ENCODE data around the gene CACNB4.
"Not testable (repeated sequence)": the region's sequence is repeated elsewhere in the genome, so short reads cannot be mapped to it uniquely, and the experiment has no call there.

Gene CACNB4

DNA sequence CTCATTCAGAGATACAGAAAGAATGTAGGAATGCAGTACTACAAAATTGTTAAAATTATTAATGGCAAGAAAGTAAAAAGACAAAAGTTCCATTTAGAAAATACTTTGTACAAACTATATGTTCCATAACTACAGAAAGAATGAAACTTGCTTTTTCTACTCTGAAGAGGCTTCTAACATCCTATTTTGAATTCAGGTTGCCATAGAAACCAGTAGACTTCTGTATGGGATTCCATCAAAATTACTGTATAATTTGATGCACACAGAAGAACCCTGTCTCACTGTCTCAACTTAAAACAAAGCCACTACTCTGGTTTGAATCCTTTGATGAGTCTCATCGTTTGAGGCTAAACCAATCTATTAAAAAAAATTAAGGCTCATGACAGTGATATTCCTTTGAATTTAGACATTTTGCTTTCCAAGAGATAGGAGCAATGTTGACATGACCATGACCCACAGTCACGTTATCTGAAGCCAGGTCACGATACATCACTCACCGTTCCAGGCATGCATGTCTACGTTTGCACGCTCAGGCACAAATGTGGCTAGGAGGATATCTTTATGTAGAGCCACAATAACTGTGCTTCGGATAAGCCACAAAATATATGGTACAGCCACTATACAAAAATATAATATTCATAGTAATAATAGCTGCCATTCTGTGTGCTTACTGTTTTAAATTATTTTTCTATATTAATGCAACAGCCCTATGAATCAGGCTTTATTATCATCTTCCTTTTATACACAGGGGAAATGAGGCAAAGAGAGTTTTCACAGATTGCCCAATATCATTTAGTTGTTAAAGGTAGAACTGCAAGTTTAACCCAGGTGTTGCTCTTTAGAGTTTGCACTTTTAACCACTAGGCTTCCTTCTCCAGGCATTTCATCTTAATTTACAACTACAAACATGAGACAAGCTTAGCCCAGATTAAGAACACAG lies 82.4 kb downstream of the CACNB4 start:
- no peak for DNase-seq

DNA sequence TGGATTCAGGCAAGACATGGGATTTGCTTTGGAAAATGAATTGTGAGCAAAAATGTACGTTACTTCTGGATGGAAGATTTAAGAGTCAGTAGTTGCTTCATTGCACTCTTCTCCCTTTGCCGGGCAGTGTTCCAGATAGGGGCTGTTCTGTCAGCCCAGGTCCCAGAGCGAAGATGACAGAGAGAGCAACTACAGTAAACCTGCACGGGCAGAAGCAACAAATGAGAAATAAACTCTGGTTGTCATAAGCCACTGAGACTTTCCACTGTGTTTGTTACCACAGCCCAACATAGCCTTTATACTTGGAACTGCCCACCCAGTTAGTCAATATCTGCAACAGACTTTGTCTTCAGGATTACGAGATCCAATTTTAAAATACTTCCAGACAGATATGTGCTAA lies 83.3 kb downstream of the CACNB4 start:
- no peak for DNase-seq

DNA sequence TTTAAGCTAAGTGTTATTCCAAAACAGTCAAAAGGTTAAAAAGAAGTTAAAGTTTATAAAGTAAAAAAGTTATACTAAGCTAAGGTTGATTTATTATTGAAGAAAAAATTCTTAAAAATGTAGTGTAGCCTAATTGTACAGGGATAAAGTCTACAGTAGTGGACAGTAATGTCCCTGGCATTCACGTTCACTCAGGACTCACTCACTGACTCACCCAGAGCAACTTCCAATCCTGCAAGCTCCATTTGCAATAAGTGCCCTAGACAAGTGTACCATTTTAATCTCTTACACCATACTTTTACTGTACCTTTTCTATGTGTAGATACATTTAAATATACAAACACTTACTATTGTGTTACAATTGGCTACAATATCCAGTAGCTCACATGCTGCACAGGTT lies 86.1 kb downstream of the CACNB4 start:
- DNase-seq, result no peak

DNA sequence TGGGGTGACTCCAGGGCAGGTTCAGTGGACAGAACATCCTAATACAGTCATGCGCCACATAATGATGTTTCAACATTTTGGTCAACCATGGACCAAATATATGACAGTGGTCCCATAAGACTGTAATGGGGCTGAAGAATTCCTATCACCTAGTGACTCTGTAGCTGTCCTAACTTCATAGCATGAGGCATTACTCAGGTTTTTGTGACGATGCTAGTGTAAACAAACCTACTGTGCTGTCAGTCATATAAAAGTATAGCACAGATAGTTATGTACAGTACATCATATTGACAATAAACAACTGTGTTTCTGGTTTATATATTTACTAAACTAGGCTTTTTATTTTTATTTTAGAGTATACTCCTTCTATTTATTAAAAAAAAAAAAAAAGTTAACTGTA lies 87.1 kb downstream of the CACNB4 start:
- DNase-seq, result no peak

DNA sequence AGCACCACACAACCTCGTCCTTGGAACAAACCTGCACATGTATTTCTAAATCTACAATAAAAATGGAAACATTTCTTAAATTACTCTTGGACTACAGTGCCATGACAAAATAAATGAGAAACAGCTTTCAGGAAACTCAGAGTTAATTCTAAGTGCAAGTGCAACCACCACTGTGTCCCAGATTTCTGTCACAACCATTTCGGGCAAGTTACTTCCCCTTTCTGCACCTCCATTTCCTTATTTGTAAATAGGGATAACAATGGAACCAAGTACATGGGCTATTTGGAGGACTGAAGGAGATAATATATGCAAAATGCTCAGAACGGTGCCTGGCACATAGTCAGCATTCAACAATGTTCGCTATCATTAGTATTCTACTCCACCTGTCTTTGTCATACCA lies 93.2 kb downstream of the CACNB4 start:
- DNase-seq, result no peak

DNA sequence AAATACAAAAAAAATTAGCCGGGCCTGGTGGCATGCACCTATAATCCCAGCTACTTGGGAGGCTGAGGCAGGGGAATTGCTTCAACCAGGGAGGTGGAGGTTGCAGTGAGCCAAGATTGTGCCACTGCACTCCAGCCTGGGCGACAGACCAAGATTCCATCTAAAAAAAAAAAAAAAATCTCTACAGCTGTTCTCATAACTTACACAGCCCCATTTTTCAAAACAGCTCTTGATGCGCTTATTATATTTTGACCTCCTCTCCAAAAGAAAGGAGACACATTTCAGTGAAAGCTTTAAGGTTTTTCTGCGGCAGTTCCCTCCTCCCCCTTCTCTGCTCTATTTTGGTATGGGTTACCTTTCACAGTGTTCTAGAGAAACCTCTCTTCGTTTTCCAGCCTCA lies 95.6 kb downstream of the CACNB4 start:
- not testable (repeated sequence) for DNase-seq

DNA sequence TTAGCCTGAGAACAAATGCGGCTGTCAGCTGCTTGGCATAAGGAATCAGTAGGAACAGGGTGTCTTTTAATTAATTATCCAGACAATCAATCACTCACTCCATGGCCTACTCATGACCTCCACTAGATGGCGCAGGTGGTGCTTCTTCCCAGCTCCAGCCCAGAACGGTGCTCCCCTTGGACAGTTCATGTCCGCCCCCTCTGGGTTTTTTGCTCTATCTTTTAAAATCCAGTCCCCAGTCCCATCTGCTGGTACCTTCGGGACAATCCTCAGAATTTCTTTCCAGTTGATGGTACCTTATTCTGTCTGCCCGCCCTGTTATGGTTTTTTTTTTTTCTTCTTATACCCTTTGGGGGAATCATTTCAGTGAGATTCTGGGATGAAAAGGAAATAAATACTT lies 99.8 kb downstream of the CACNB4 start:
- DNase-seq, result peak; percentile 65

DNA sequence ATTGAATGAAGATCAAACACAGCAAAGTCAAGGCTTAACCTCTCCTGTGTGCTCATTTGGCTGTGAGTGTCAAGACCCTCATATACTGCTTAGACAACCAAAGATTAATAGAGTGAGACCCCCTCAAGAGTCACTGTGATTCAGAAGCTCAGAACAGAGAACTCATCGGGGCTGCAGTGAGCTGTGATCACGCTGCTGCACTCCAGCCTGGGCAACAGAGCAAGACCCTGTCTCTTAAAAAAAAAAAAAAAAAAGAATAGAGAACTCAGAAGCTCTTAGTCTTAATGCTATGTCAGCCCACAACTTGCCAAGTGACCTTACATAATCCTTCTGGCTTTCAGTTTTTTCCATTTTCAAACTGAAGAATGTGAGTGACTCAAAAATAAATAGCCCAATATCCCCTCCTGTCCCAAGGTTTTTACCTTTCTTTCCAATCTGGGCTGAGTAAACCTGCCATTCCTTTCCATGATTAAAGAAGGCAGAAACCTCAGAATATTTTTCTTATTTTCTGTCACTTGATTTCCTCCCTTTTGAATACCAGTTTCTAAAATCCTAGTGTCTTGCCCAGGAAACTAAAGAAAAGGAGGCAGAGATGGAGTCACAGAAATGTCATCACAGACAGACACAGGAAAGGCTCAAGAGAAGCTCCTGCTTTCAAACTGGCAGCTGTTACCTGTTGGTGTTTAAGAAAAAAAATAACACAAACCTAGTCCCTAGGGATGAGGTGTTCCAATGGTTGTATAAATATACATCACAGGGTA lies 102.4 kb downstream of the CACNB4 start:
- no peak for DNase-seq

DNA sequence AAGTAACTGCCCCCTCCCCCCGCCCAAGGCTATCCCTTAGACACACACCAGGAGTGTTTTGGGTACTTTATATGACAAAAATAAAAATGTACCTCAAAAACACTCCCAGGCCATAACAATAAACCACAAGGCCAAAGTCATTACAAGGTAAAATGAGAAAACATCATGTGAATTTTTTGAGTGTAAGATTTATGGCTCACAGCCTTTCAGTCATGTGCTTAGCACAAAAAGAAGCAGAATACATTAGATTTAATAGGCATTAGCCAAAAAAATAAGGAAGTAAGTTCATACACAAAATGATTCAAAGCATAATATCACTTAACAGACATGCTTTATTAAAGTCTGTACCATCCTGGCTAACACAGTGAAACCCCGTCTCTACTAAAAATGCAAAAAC lies 103.7 kb downstream of the CACNB4 start:
- DNase-seq, result no peak

DNA sequence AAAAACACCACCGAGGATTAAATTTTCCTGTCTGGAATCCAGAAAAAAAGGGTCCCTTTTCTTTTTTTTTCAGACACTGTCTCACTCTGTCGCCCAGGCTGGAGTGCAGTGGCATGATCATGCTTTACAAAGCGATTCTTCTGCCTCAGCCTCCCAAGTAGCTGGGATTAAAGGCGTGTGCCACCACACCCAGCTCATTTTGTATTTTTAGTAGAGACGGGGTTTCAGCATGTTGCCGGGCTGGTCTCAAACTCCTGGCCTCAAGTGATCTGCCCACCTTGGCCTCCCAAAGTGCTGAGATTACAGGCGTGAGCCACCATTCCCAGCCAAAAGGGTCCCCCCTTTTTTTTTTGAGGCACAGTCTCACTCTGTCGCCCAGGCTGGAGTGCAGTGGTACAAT lies 104.7 kb downstream of the CACNB4 start:
- not testable (repeated sequence) for DNase-seq

DNA sequence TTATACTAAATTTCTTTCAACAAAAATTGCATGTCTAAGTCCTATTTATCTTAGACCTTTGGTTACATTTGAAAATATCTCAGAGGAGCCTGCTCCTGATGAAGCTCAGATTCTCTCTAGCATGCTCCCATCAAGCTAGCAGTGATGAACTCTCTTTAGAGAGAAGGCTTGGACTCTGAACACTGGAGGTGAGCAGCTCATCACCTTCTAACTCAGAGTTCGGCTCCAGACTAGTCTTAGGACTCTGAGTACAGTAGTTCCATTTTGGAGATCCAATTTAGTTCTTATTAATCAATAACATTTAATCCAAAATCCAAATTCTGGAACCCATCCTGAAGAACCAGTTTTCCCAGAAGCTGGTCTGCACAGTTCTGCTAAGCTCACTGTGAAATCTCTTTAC lies 107.8 kb downstream of the CACNB4 start:
- DNase-seq, result no peak

DNA sequence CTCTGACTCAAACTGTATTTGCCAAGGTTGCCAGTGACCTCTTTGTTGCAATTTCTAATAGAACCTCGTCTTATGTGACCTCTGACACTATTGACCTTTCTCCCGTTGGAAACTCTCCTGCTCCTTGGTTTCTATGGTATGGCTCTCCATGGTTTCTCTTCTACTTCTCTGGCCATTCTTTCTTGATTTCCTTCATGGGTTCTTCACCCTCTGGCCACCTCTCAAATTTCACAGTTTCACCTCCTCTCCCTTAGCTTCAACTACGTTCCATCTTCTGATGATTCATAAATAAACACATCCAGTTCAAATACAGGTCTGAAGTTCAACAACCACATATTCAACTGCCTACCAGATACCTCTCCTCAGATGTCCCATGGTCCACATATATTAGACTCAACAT lies 109.5 kb downstream of the CACNB4 start:
- no peak for DNase-seq

DNA sequence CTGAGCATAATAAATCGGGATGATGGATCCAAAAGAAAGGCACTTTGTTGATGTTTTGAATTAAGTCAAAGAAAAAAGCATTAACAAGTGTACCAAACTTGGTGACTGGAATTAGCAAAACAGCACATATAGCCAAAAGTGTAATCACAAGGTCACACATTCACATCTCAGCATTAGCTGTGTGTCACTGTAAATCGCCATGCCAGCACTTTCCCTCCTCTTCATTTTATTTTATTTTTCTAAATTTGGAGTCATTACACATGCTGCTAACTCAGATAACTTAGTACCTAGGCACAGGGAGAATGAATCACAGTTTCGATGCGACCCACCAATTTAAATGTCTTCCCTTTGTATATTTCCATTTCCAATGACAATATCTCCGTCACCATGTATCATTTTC lies 111.4 kb downstream of the CACNB4 start:
- DNase-seq, result no peak

DNA sequence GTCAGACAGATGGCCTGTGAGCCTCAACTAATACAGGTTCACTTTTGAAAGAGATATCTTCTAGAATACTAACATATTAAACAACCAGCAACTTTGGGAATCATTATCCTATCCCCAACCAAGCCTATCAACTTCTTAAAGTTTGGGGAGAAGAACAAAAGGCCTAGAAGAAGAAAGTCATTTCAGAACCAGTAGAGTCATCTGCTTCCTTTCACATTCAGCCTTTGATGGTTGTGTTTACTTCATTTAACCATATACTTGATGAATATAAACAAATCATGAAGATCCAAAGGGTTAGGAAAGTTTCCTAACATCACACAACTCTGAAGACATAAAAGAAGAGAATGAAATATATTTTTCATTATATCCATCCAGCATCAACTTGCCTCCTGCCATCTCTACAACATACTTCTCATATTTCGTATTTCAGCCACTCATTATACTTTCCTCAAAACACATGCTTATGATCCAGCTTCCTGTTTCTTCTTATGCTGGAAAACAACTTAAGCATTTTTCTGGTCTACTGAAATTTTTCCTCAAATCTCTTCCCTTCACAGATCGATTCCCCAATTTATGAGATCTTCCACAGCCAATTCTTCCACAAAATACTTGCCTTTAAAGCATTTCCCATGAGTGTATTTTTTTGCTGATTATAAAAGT lies 114.3 kb downstream of the CACNB4 start:
- no peak for DNase-seq

DNA sequence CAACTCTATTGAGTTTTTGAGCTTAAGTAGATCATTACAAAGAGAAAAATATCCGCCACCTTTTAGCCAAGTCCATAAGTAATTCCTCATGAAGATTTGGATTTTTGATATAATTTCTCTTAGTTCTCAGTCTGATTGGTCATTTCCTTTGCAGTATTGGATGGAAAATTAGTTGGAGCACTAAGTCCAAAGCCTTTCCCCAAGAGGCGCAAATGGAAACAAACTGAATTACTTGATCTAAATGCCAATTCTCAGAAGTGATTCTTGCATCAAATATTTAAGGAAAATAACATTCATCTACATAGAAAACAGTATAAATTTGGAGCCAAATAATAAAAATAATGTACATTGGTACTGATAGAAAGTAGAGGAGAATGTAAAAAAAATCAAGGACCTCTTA lies 115.6 kb downstream of the CACNB4 start:
- DNase-seq, result no peak

DNA sequence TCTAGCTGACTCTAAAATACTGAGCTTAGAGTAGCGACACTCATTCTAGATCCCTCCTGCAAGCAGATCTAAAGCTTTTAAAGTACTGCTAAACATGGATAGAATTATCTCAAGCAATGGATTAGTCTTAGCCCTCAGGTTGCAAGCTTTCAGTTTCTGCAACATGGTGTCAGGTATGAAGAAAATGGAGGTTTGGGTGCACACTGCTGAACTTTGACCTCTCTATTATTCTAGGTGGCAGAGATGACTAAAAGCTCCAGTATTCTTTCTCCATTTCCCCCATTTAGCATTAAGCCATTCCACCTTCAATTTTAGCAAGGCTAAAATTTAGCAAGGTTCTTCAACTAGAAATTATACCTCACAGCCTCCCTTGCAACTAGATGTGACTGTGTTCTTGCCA lies 117.0 kb downstream of the CACNB4 start:
- DNase-seq, result no peak

DNA sequence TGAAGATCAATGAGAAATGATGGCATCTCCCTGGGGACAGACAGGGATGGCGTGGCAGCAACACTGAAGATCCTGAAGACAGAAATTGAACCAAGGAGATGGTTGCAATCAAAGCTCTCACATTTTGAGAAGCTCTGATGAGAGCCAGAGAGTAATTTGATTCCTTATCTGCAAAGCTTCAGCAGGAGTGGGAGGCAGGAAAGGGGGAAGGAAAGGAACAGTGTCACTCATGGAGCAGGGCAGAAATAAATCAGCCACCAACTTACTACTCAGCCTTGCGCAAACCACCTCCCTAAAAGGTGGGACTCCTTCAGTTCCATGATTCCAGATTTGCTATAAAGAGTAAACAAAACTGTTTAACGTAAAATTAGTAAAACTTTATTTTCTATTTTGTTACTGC lies 119.2 kb downstream of the CACNB4 start:
- DNase-seq, result no peak

DNA sequence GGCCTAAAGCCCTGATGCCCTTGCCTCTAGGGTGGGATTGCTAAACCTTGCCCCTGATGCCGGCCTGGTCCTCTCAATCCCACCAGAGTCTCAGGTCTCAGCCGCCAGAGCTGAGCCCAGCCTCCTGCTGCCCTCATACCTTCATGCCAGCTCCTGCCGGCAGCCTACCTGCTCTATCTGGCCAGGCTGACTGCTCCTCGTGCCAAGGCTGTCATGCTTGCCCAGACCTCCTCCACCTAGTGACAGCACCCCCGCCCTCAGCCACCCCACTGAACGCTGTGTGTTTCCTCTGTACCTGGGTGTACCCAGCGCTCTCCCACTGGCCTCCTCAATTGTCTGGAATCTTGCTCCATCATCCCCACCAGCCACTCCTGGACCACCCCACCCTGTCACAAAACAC lies 120.1 kb downstream of the CACNB4 start:
- no peak for DNase-seq

DNA sequence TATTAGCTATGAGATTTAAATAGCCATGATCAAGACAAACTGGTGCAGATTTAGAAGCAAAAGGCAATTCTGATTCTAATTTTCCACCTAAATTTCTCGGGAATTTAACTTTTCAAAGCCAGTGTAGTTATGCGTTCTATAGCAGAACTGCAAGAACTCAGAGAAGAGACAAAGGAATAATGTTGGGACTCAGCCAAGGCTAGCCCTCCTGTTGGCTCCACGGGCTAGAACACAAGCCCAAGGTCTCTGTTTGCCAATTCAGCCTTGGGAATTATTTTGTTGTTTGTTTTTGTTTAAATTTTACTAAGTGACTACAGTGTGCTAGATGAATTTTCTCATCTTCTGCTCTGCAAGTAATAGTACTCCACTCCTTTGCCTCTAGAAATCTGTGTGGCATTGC lies 121.2 kb downstream of the CACNB4 start:
- no peak for DNase-seq

DNA sequence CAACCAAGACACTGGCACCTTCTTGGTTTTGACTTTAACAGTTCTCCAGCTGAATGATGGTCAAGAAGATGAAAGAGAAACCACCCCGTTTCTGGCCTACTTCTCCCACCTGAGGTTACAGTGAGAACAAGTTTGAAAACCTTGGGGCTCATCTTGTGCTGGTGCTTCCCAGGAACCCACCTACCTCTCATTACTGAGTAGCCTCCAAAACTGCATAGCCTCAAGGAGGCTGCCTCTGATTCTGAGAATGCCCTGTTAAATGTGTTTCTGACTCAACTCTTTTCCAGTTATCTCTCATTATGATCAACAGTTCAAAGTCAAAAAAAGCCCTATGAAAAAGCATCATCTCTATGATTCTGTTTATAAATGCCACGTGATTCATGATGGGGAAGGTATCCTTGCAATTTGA lies 121.9 kb downstream of the CACNB4 start:
- DNase-seq, result no peak

DNA sequence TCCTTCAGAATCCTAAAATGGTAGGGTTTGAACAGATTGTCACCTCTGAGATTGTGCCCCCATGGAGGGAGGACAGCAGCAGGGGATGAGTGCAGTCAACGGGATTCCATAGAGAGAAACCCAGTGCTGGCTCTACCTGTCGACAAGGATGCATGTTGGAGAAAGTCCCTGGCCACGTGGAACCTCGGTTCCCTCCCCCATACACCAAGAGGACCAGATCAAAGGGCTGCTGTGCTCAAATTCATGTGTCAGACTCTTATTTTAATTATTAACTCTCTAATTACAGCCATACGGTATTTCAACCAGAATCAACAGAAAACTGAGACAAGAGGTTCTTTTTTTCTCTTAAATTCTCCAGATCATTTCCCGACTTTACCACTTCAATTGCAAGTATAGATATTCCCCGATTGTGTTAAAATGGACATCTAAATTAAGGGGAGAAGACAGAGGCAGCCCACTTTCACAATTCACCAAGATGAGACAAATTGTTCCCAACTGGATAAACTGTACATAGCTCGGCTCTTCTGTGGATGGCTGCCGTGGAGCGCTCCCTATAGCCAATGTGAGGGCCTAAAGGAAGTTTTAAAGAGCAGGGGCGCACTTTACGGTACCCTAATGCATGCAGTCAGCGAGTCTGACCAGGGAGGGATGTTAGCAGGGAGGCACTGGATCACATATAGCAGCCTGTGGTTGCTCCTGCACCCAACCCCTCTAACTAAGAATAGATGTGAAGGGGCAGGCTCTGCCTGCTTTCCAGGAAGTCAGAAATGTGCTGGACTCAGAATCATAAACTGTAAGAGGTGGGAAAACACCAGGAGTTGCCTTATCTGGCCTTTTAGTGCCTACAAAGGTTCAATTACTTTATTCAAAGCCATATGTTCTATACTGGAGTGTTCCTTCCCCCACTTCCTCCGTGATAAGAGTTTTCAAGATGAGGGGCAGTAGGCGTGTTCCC lies 123.1 kb downstream of the CACNB4 start:
- no peak for DNase-seq

DNA sequence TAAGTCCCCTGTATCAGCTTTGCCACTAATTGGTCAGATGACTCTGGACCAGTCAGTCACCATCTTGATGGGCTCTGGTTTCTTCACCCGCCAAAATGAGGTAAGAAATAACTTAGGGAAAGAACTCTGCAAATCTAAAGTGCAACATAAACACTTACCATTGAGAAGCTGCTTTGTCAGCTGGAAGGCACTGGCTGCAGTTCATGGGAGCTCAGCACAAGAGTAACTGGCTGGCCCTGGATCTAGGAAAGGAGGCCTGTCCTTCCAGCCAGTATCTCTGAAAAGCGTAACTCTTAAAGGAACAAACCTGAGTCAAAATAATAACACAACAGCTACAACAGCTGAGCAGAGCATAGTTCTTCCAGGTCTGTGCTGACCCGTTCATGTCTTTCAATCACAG lies 123.9 kb downstream of the CACNB4 start:
- DNase-seq, result no peak

DNA sequence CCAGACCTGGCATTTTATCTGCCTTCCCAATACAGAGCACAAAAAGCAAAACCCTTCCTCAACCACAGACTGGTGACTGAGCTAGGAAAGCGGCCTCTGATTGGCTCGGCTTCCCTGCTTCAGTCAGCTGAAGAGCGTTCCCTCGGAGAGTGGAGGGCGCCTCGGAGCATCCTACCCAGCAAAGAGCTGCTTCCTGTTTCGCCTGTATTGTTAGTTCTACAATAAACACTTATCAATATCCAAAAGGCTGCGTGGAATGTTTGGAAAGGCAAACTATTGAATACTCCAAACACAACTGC lies 125.0 kb downstream of the CACNB4 start:
- no peak for DNase-seq

Data from activated CD8-positive, alpha-beta memory T cell treated with anti-CD3 and anti-CD28 coated beads, Interleukin-2, amount 50 U/mL, for 48 hours (primary cell).